HepG2 (cell line): ENCODE measurements around the gene EOLA1. TPM values are rescaled to one million over a fixed set of nuclear protein-coding genes. Genes with fewer than 3 reads are reported as not detected.

ENCODE experiments used
- ATAC-seq: fragments of 200-7000 bp; cut with Tn5 transposase; 3 replicates; pipeline ENCODE4 v1.9.1; 2020; ENCODE audit warnings: mild to moderate bottlenecking, moderate library complexity
- BruUV-seq: library from RNA; stranded (reverse); fragments of 400-500 nt; replicated peaks from 2 replicates; lab custom pipeline; 2021; lab: Mats Ljungman, UMichigan
- CTCF ChIA-PET: fragments of 300-600 bp; formaldehyde crosslinking; extraction: SDS; loops from one replicate; lab custom pipeline; 2021; ENCODE audit warnings: low total read pairs, inconsistent platforms, low intra/inter-chr PET ratio; lab: Yijun Ruan, JAX
- POLR2A ChIA-PET: fragments of 350-600 bp; sonication (Branson Sonifier 250); formaldehyde crosslinking; loops from one replicate; lab custom pipeline; 2020; ENCODE audit warnings: antibody characterized with exemption, inconsistent platforms; lab: Yijun Ruan, JAX
- DNase-seq: peaks from one replicate; pipeline ENCODE4 v3.0.0-alpha.2; 2015; ENCODE audit warnings: low spot score
- FAIRE-seq: peaks from 3 replicates; lab custom pipeline; 2011; peaks lifted over from hg19 to GRCh38; lab: Jason Lieb, UNC
- H2AFZ ChIP-seq: one replicate; pipeline ENCODE4 v1.6.1; 2011; ENCODE audit warnings: low read length, inconsistent platforms
- H3K27ac ChIP-seq: fragments of 300-600 bp; 3 replicates; pipeline ENCODE4 v1.8.0; 2011; ENCODE audit warnings: mixed run types, mild to moderate bottlenecking, mixed read lengths, low read length, inconsistent platforms; ENCODE audit not compliant: insufficient read depth; ENCODE audit errors: extremely low read length
- H3K27me3 ChIP-seq, 2 experiments: fragments of 200-600 bp in 1 of 2; 2 replicates in 1 of 2; 3 replicates in 1 of 2; pipeline versions ENCODE4 v1.6.0 to v1.8.0; 2011; ENCODE audit warnings: low read length in 2 of 2, mild to moderate bottlenecking in 2 of 2, moderate library complexity in 2 of 2, inconsistent platforms in 1 of 2; ENCODE audit not compliant: insufficient read depth in 2 of 2, control insufficient read depth in 1 of 2
- H3K36me3 ChIP-seq, 2 experiments: fragments of 200-600 bp in 1 of 2; replicated peaks in 1 of 2; 2 replicates in 1 of 2; 3 replicates in 1 of 2; pipeline versions ENCODE4 v1.5.1 to v1.8.0; 2011; ENCODE audit warnings: low read length in 2 of 2, inconsistent platforms in 1 of 2; ENCODE audit not compliant: insufficient read depth in 2 of 2, control insufficient read depth in 1 of 2
- H3K4me1 ChIP-seq: 2 replicates; pipeline ENCODE4 v1.5.1; 2012; ENCODE audit warnings: low read length, inconsistent platforms; ENCODE audit not compliant: insufficient read depth
- H3K4me2 ChIP-seq: 2 replicates; pipeline ENCODE4 v1.6.0; 2011; ENCODE audit warnings: low read depth, low read length, inconsistent platforms
- H3K4me3 ChIP-seq, 3 experiments: fragments of 200-600 bp in 1 of 3; sonication (generic), shearing (Covaris generic) in 1 of 3; replicated peaks in 1 of 3; 2 replicates each; pipeline ENCODE4 v1.5.1; 2011 to 2016; ENCODE audit warnings: low read length in 3 of 3, inconsistent platforms in 2 of 3, low read depth in 2 of 3, mild to moderate bottlenecking in 2 of 3, control low read depth in 1 of 3, mixed read lengths in 1 of 3; ENCODE audit not compliant: insufficient read depth in 1 of 3
- H3K79me2 ChIP-seq: one replicate; pipeline ENCODE4 v1.6.1; 2011; ENCODE audit warnings: low read length, inconsistent platforms; ENCODE audit not compliant: insufficient read depth
- H3K9ac ChIP-seq: 2 replicates; pipeline ENCODE4 v1.6.0; 2011; ENCODE audit warnings: mild to moderate bottlenecking, low read depth, low read length, inconsistent platforms; ENCODE audit not compliant: insufficient read depth
- H3K9me3 ChIP-seq: 2 replicates; pipeline ENCODE4 v1.5.1; 2012; ENCODE audit warnings: mild to moderate bottlenecking, low read length
- H4K20me1 ChIP-seq: 2 replicates; pipeline ENCODE4 v1.6.0; 2011; ENCODE audit warnings: inconsistent platforms, mild to moderate bottlenecking, low read length, moderate library complexity; ENCODE audit not compliant: insufficient read depth
- AGO2 ChIP-seq: fragments of 200-400 bp; formaldehyde crosslinking; optimal IDR thresholded peaks from 2 replicates; pipeline ENCODE3; 2017; ENCODE audit warnings: mild to moderate bottlenecking, low read depth, low read length, moderate library complexity
- MLXIP ChIP-seq: sonication (generic); formaldehyde crosslinking; IDR thresholded peaks from 2 replicates; pipeline ENCODE4 v1.9.0; 2021; ENCODE audit warnings: missing genetic modification reagents, borderline replicate concordance
- ZNF530 ChIP-seq: sonication (generic); formaldehyde crosslinking; IDR thresholded peaks from 2 replicates; pipeline ENCODE4 v1.5.0; 2020; ENCODE audit warnings: low read depth, mild to moderate bottlenecking, missing genetic modification reagents
- ZNF746 ChIP-seq: sonication (generic); formaldehyde crosslinking; IDR thresholded peaks from 2 replicates; pipeline ENCODE4 v1.8.0; 2022; ENCODE audit warnings: mild to moderate bottlenecking, missing genetic modification reagents
- ZNF772 ChIP-seq: sonication (generic); formaldehyde crosslinking; IDR thresholded peaks from 2 replicates; pipeline ENCODE4 v1.5.0; 2020; ENCODE audit warnings: mild to moderate bottlenecking, missing genetic modification reagents
- WGBS: methylation state at CpG from one replicate; pipeline ENCODE4 v1.1.6; 2017; ENCODE audit warnings: low lambda C conversion rate; 5-methylcytosine and 5-hydroxymethylcytosine counted together
- in situ Hi-C: cut with HindIII; loops from 2 replicates; pipeline ENCODE4 v1.10.0; 2017; ENCODE audit warnings: low pct_unique_long_range_greater_than_20kb; ENCODE audit not compliant: extremely low pct_ligation_motif_present
- intact Hi-C: fragments of 100-400 bp; cut with micrococcal nuclease; formaldehyde crosslinking; loops from one replicate; pipeline ENCODE4 v1.10.0; 2022; ENCODE audit not compliant: unreplicated experiment
- polyA plus RNA-seq, 8 experiments: library from polyadenylated mRNA; depleted of rRNA in 3 of 8; stranded (reverse) in 7 of 8; unstranded in 1 of 8; fragments of >200 nt; fragmentation: Illumina TruSeq in 4 of 8; extraction: Trizol in 4 of 8; gene quantifications; 2 replicates each; pipeline versions ENCODE4 v1.2.1 to v1.2.3, GENCODE V29; 2011 to 2016; ENCODE audit warnings: low read depth in 4 of 8, missing spikeins in 1 of 8, mixed read lengths in 1 of 8; ENCODE audit not compliant: insufficient read depth in 1 of 8
- total RNA-seq, 5 experiments: library from RNA; depleted of rRNA; stranded (reverse); fragments of >200 nt; fragmentation: Illumina TruSeq; extraction: Trizol; gene quantifications; 2 replicates each; pipeline ENCODE4 v1.2.3, GENCODE V29; 2016; ENCODE audit warnings: low read depth in 1 of 5
- TF ChIP-seq, protein P1 (sequence below): sonication (generic); formaldehyde crosslinking; IDR thresholded peaks from 2 replicates; pipeline ENCODE4 v1.8.0; 2022; ENCODE audit warnings: mild to moderate bottlenecking, missing genetic modification reagents; ENCODE audit not compliant: insufficient replicate concordance

EOLA1 gene
- total and polyA plus RNA-seq, 2 of the 13 experiments (the other 11 are each of a cell fraction or from before 2014, with no cell fraction given): 6.5 to 9.6 TPM

GRCh38 chrX:149510386-149510785 lies 30.4 kb upstream of the EOLA1 start:
- in situ Hi-C loops: no loop called here
- no TSS peak for BruUV-seq
- no peaks in the 10 kb centered on the region for H3K27me3 ChIP-seq
- no peak overlapping the region for H3K9ac ChIP-seq
- POLR2A ChIA-PET: no interaction called here
- no peak for DNase-seq
- no peaks in the 10 kb centered on the region for H3K9me3 ChIP-seq
- no peaks in the 10 kb centered on the region for H3K36me3 ChIP-seq
- intact Hi-C loops: no loop called here
- FAIRE-seq: no peak
- no peaks in the 10 kb centered on the region for H3K79me2 ChIP-seq
- no peak overlapping the region for H2AFZ ChIP-seq
- ATAC-seq: peak; percentile 56
- CTCF ChIA-PET: no interaction called here
- WGBS: 1% methylated on average over 4 of the region's 4 CpGs
- peaks cover 16% of the 10 kb centered on the region for H3K4me1 ChIP-seq
- TF ChIP-seq ZNF772 (CRISPR knock-in tag) (no peak), ZNF530 (CRISPR knock-in tag) (no peak), MLXIP (CRISPR knock-in tag) (no peak), AGO2 (no peak), ZNF746 (CRISPR knock-in tag) (no peak)
- TF ChIP-seq, protein P1, sequence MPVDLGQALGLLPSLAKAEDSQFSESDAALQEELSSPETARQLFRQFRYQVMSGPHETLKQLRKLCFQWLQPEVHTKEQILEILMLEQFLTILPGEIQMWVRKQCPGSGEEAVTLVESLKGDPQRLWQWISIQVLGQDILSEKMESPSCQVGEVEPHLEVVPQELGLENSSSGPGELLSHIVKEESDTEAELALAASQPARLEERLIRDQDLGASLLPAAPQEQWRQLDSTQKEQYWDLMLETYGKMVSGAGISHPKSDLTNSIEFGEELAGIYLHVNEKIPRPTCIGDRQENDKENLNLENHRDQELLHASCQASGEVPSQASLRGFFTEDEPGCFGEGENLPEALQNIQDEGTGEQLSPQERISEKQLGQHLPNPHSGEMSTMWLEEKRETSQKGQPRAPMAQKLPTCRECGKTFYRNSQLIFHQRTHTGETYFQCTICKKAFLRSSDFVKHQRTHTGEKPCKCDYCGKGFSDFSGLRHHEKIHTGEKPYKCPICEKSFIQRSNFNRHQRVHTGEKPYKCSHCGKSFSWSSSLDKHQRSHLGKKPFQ: no peak
- H3K4me2 ChIP-seq: no peak overlapping the region
- H3K27ac ChIP-seq: no peak overlapping the region
- no peaks in the 10 kb centered on the region for H4K20me1 ChIP-seq
- no peak overlapping the region for H3K4me3 ChIP-seq
